ENCODE results near the gene LASP1. TPM values are rescaled to one million over a fixed set of nuclear protein-coding genes. Genes with fewer than 3 reads are reported as not detected.

LASP1 gene
- total and polyA plus RNA-seq, 8 donors, result 141 to 175 (median 156) TPM

GRCh38 chr17:38870259-38871165 is 654 bp downstream of the LASP1 start:
- no peaks in the 10 kb centered on the region for H3K9me3 ChIP-seq
- intact Hi-C loops (cut with DNase I), result no loop called here
- H3K27ac ChIP-seq, result peak overlapping the region; percentile 96 to 98
- ATAC-seq (peak; percentile 72), DNase-seq (peak; percentile 59 to 93 (median 83))
- H3K4me3 ChIP-seq, result peak overlapping the region; percentile 75 to 96
- H3K27me3 ChIP-seq, result no peaks in the 10 kb centered on the region
- peaks cover 50 to 56% of the 10 kb centered on the region in 2 donors for H3K4me1 ChIP-seq
- no peaks in the 10 kb centered on the region for H3K36me3 ChIP-seq
- no peak for TF ChIP-seq CTCF (IDR thresholded peaks at IDR 0.05)

- DNase-seq (peak in 3 of 4 donors; percentile 54 to 88 (median 85)), ATAC-seq (peak; percentile 38)
- intact Hi-C loops (cut with DNase I), result no loop called here
- peak overlapping the region; percentile 75 to 96 for H3K4me3 ChIP-seq
- TF ChIP-seq CTCF (IDR thresholded peaks at IDR 0.05), result no peak
- H3K9me3 ChIP-seq, result no peaks in the 10 kb centered on the region
- H3K36me3 ChIP-seq, result no peaks in the 10 kb centered on the region
- peaks cover 50 to 65% of the 10 kb centered on the region in 2 donors for H3K4me1 ChIP-seq
- peak overlapping the region; percentile 96 to 98 for H3K27ac ChIP-seq
- H3K27me3 ChIP-seq, result no peaks in the 10 kb centered on the region
Observed at GRCh38 chr17:38871247-38872015, 1.6 kb downstream of the LASP1 start.

GRCh38 chr17:38872027-38872511 is 2.2 kb downstream of the LASP1 start:
- H3K4me1 ChIP-seq, result peaks cover 54 to 71% of the 10 kb centered on the region in 2 donors
- no peaks in the 10 kb centered on the region for H3K27me3 ChIP-seq
- no peak for ATAC-seq
- no peak for DNase-seq
- H3K27ac ChIP-seq, result peak overlapping the region; percentile 96 to 98
- H3K4me3 ChIP-seq, result peak overlapping the region; percentile 75 to 96
- H3K9me3 ChIP-seq, result no peaks in the 10 kb centered on the region
- intact Hi-C loops (cut with DNase I), result no loop called here
- H3K36me3 ChIP-seq, result peaks cover 0 to 6% of the 10 kb centered on the region in 2 donors
- no peak for TF ChIP-seq CTCF (IDR thresholded peaks at IDR 0.05)

- Histone ChIP-seq H3K4me3 (peak overlapping the region in 1 of 2 donors; percentile 96), H3K27ac (peak overlapping the region; percentile 96 to 98), H3K9me3 (no peaks in the 10 kb centered on the region), H3K27me3 (no peaks in the 10 kb centered on the region), H3K4me1 (peaks cover 53 to 75% of the 10 kb centered on the region in 2 donors), H3K36me3 (peaks cover 0 to 12% of the 10 kb centered on the region in 2 donors)
- DNase-seq (peak in 1 of 4 donors; percentile 40), ATAC-seq (no peak)
- intact Hi-C loops (cut with DNase I), result no loop called here
- TF ChIP-seq CTCF (IDR thresholded peaks at IDR 0.05), result no peak
Observed at GRCh38 chr17:38872671-38873385, 3.0 kb downstream of the LASP1 start.
